Measurements from ENCODE around the gene ICA1L. TPM values are rescaled to one million over a fixed set of nuclear protein-coding genes. Genes with fewer than 3 reads are reported as not detected.

Gene ICA1L
- total and polyA plus RNA-seq, 2 experiments from 2014 or later: 5.1 to 8.2 TPM

- TF ChIP-seq EZH2 (IDR thresholded peaks at IDR 0.05; ENCODE audit: borderline replicate concordance) (no peak), CTCF (IDR thresholded peaks at IDR 0.05; ENCODE audit: poor library complexity) (no peak), EZH2phosphoT487 (IDR thresholded peaks at IDR 0.05; ENCODE audit: low read depth, severe bottlenecking, unreplicated experiment) (no peak)
- Histone ChIP-seq H3K9me3 (ENCODE audit: low read depth) (no peaks in the 10 kb centered on the region), H3K4me1 (ENCODE audit: insufficient read depth) (no peaks in the 10 kb centered on the region), H3K36me3 (replicated peaks; ENCODE audit: insufficient read depth, low read depth) (no peaks in the 10 kb centered on the region), H3K4me3 (no peak overlapping the region), H3K79me2 (no peaks in the 10 kb centered on the region), H3K27me3 (no peaks in the 10 kb centered on the region), H3K4me2 (no peak overlapping the region), H3K9me2 (replicated peaks; ENCODE audit: insufficient read depth) (no peaks in the 10 kb centered on the region), H2AFZ (no peak overlapping the region), H4K20me1 (ENCODE audit: insufficient read depth, poor library complexity, severe bottlenecking) (no peaks in the 10 kb centered on the region), H3K27ac (no peak overlapping the region)
- no peak for DNase-seq (ENCODE audit: low spot score)
- WGBS (ENCODE audit: low lambda C conversion rate, missing lambda C conversion rate): 62% methylated on average over 4 of the region's 4 CpGs
These were observed 113.4 kb downstream of the ICA1L start for GRCh38 chr2:202758128-202758527.

DNA sequence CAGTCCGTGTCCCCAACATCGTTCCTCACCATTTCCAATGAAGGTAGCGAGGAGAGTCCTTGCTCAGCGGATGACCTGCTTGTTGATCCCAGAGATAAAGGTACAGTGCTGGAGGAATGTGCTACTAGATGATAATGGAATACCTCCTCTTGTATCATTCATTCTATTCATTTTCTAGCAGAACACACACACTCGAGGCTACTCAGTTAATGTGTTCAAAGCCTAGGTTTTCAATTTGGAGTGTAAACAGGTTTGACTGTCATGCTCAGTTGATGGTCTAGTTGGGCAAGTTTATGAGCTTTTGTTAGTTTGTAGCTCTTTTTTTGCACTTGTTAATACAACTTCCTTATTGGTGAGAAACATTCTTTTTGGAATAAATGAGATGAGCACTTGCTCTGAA, 114.2 kb downstream of the ICA1L start:
- WGBS (ENCODE audit: low lambda C conversion rate, missing lambda C conversion rate): 92% methylated on average over 5 of the region's 5 CpGs
- no peaks in the 10 kb centered on the region for H4K20me1 ChIP-seq (ENCODE audit: insufficient read depth, poor library complexity, severe bottlenecking)
- no peak for DNase-seq (ENCODE audit: low spot score)

GRCh38 chr2:202756598-202756997, 115.0 kb downstream of the ICA1L start:
- H3K4me1 ChIP-seq (ENCODE audit: insufficient read depth): no peaks in the 10 kb centered on the region
- no peaks in the 10 kb centered on the region for H4K20me1 ChIP-seq (ENCODE audit: insufficient read depth, poor library complexity, severe bottlenecking)
- no peak overlapping the region for H2AFZ ChIP-seq
- H3K27ac ChIP-seq: no peak overlapping the region
- no peaks in the 10 kb centered on the region for H3K79me2 ChIP-seq
- no peaks in the 10 kb centered on the region for H3K9me3 ChIP-seq (ENCODE audit: low read depth)
- no peaks in the 10 kb centered on the region for H3K9me2 ChIP-seq (replicated peaks; ENCODE audit: insufficient read depth)
- TF ChIP-seq EZH2 (IDR thresholded peaks at IDR 0.05; ENCODE audit: borderline replicate concordance): no peak
- no peak for TF ChIP-seq EZH2phosphoT487 (IDR thresholded peaks at IDR 0.05; ENCODE audit: low read depth, severe bottlenecking, unreplicated experiment)
- no peak for TF ChIP-seq CTCF (IDR thresholded peaks at IDR 0.05; ENCODE audit: poor library complexity)
- DNase-seq (ENCODE audit: low spot score): no peak
- H3K4me2 ChIP-seq: no peak overlapping the region
- WGBS (ENCODE audit: low lambda C conversion rate, missing lambda C conversion rate): 94% methylated on average over 3 of the region's 3 CpGs
- H3K4me3 ChIP-seq: no peak overlapping the region
- H3K36me3 ChIP-seq (replicated peaks; ENCODE audit: insufficient read depth, low read depth): no peaks in the 10 kb centered on the region
- H3K27me3 ChIP-seq: no peaks in the 10 kb centered on the region

More for the DNA sequence above, 114.2 kb downstream of the ICA1L start:
- no peaks in the 10 kb centered on the region for H3K27me3 ChIP-seq
- H3K4me3 ChIP-seq: no peak overlapping the region
- H3K36me3 ChIP-seq (replicated peaks; ENCODE audit: insufficient read depth, low read depth): no peaks in the 10 kb centered on the region
- no peaks in the 10 kb centered on the region for H3K9me3 ChIP-seq (ENCODE audit: low read depth)
- H3K4me2 ChIP-seq: no peak overlapping the region
- H2AFZ ChIP-seq: no peak overlapping the region
- no peaks in the 10 kb centered on the region for H3K9me2 ChIP-seq (replicated peaks; ENCODE audit: insufficient read depth)
- H3K79me2 ChIP-seq: no peaks in the 10 kb centered on the region
- no peak overlapping the region for H3K27ac ChIP-seq
- TF ChIP-seq CTCF (IDR thresholded peaks at IDR 0.05; ENCODE audit: poor library complexity) (no peak), EZH2phosphoT487 (IDR thresholded peaks at IDR 0.05; ENCODE audit: low read depth, severe bottlenecking, unreplicated experiment) (no peak), EZH2 (IDR thresholded peaks at IDR 0.05; ENCODE audit: borderline replicate concordance) (no peak)
- H3K4me1 ChIP-seq (ENCODE audit: insufficient read depth): no peaks in the 10 kb centered on the region

DNA sequence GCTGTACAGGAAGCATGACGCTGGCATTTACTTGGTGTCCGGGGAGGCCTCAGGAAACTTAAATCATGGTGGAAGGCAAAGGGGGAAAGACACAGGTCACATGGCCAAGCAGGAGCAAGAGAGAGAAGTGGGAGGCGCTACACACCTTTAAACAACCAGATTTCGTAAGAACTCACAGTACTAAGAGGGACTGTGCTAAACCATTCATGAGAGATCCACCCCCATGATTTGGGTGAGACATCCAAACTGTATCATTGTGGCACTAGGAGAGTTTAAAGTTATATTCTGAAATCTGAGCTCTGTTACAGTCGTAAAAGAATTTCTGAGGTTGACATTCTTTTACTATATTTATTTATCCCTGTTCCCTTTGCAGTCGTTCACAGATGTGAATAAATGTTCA, 116.6 kb downstream of the ICA1L start:
- Histone ChIP-seq H2AFZ (no peak overlapping the region), H3K4me3 (no peak overlapping the region), H3K27me3 (no peaks in the 10 kb centered on the region), H3K36me3 (replicated peaks; ENCODE audit: insufficient read depth, low read depth) (no peaks in the 10 kb centered on the region), H3K9me3 (ENCODE audit: low read depth) (no peaks in the 10 kb centered on the region), H3K9me2 (replicated peaks; ENCODE audit: insufficient read depth) (no peaks in the 10 kb centered on the region), H4K20me1 (ENCODE audit: insufficient read depth, poor library complexity, severe bottlenecking) (no peaks in the 10 kb centered on the region), H3K79me2 (no peaks in the 10 kb centered on the region), H3K4me2 (no peak overlapping the region), H3K27ac (no peak overlapping the region), H3K4me1 (ENCODE audit: insufficient read depth) (no peaks in the 10 kb centered on the region)
- no peak for TF ChIP-seq CTCF (IDR thresholded peaks at IDR 0.05; ENCODE audit: poor library complexity)
- 89% methylated on average over 6 of the region's 6 CpGs for WGBS (ENCODE audit: low lambda C conversion rate, missing lambda C conversion rate)
- DNase-seq (ENCODE audit: low spot score): no peak
